Stomach (tissue), 9 donors: ENCODE data around the gene DTYMK. TPM values are rescaled to one million over a fixed set of nuclear protein-coding genes. Genes with fewer than 3 reads are reported as not detected.

Source experiments
- DNase-seq, 2 donors: peaks; one replicate each; pipeline versions ENCODE4 v3.0.0 to v3.0.0-alpha.2; 2013 to 2019
- H3K27ac ChIP-seq, 5 donors: fragments of 200-600 bp in 4 of 5; sonication (generic) in 4 of 5; one replicate each; pipeline ENCODE4 v1.5.1; 2013 to 2019; ENCODE audit warnings: mild to moderate bottlenecking in 1 of 5, moderate library complexity in 1 of 5
- H3K27me3 ChIP-seq, 3 donors: fragments of 200-600 bp; sonication (generic); one replicate each; pipeline ENCODE4 v1.5.1; 2017 to 2019; ENCODE audit warnings: mixed run types in 1 of 3
- H3K36me3 ChIP-seq, 4 donors: fragments of 200-600 bp; sonication (generic); 1 replicate in 3 of 4; 2 replicates in 1 of 4; pipeline ENCODE4 v1.5.1; 2016 to 2019
- H3K4me1 ChIP-seq, 4 donors: fragments of 200-600 bp; sonication (generic); one replicate each; pipeline ENCODE4 v1.5.1; 2016 to 2019
- H3K4me3 ChIP-seq, 4 donors: fragments of 200-600 bp; sonication (generic) in 3 of 4; one replicate each; pipeline ENCODE4 v1.5.1; 2016 to 2019; ENCODE audit warnings: mild to moderate bottlenecking in 1 of 4
- H3K9me3 ChIP-seq, 4 donors: fragments of 200-600 bp; sonication (generic); one replicate each; pipeline ENCODE4 v1.5.1; 2016 to 2019
- EP300 ChIP-seq: sonication (generic); formaldehyde crosslinking; IDR thresholded peaks from one replicate; pipeline ENCODE4 v1.6.1; 2017; ENCODE audit warnings: antibody characterized with exemption
- POLR2A ChIP-seq, 4 donors: fragments of 450-650 bp; IDR thresholded peaks; one replicate each; pipeline ENCODE4 v1.6.1; 2016; ENCODE audit warnings: antibody characterized with exemption in 4 of 4, control low read depth in 2 of 4, mild to moderate bottlenecking in 1 of 4, moderate library complexity in 1 of 4
- POLR2AphosphoS5 ChIP-seq, 3 donors: sonication (generic); formaldehyde crosslinking; IDR thresholded peaks; one replicate each; pipeline ENCODE4 v1.6.1; 2016; ENCODE audit warnings: antibody characterized with exemption in 3 of 3
- WGBS, 5 donors: extraction: QIAGEN DNeasy Blood & Tissue Kit in 3 of 5; methylation state at CpG; one replicate each; pipeline versions ENCODE4 v1.1.5 to v1.1.7; 2013 to 2018; 5-methylcytosine and 5-hydroxymethylcytosine counted together
- intact Hi-C: fragments of 100-400 bp; cut with DNase I; formaldehyde crosslinking; loops from one replicate; pipeline ENCODE4 v1.15.1; 2023; ENCODE audit warnings: low total_unique reads
- polyA plus RNA-seq, 3 donors: library from polyadenylated mRNA; stranded (reverse); fragments of 200-250 nt; gene quantifications; one replicate each; pipeline ENCODE4 v1.2.3, GENCODE V29; 2013
- total RNA-seq, 5 donors: library from RNA; depleted of rRNA; stranded (reverse); fragments of >200 nt; gene quantifications; one replicate each; pipeline versions ENCODE4 v1.1.0 to v1.2.3, GENCODE V29; 2014 to 2016
- TF ChIP-seq, protein P1 (sequence below), 7 experiments: fragments of 450-650 bp in 4 of 7; fragments of 200-600 bp in 3 of 7; sonication (generic) in 3 of 7; IDR thresholded peaks; one replicate each; pipeline ENCODE4 v1.5.1; 2016 to 2019; ENCODE audit warnings: antibody characterized with exemption in 7 of 7, control low read depth in 2 of 7, mild to moderate bottlenecking in 1 of 7
- donor health status: healthy with polysubstance abuse.
- donor health status: Bipolar disorder and iron deficiency.
- donor health status: healthy.

Gene DTYMK
- total and polyA plus RNA-seq, 8 donors = 3.5 to 50.0 (median 21.7) TPM

DNA sequence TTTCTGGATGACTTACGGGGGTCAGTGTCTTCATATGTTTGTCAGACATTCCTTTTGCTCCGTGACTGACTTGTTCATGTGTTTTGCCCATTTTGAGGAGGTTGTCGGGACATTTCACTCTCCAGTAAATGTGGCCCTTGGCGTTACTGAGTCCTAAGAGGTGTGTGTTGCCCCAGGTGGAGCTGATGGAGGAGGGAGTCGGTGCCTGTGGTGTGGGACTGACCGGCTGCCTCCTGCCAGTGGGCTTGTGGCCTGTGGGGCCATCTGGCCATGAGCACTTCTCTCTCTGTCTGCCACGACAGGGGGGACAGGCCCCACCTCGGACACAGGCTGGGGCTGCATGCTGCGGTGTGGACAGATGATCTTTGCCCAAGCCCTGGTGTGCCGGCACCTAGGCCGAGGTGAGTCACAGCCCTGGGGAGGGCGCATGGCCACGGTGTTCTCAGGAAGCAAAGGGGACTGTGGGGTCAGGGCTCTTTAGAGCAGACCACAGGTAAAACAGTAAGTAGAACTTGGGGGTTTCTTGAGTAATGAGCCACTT lies 33.3 kb downstream of the DTYMK start:
- peaks cover 44 to 77% (median 76%) of the 10 kb centered on the region in 4 donors for H3K36me3 ChIP-seq
- H3K9me3 ChIP-seq = no peaks in the 10 kb centered on the region
- H3K4me1 ChIP-seq = peaks cover 0 to 20% (median 7%) of the 10 kb centered on the region in 4 donors
- intact Hi-C loops = no loop called here
- H3K4me3 ChIP-seq = no peak overlapping the region
- no peak for DNase-seq
- 92 to 98% (median 96%) methylated on average over 13 of the region's 13 CpGs for WGBS, 5 donors
- no peaks in the 10 kb centered on the region for H3K27me3 ChIP-seq
- TF ChIP-seq EP300 (no peak), POLR2A (IDR thresholded peaks at IDR 0.05) (no peak), POLR2AphosphoS5 (IDR thresholded peaks at IDR 0.05) (no peak)
- TF ChIP-seq, protein P1, sequence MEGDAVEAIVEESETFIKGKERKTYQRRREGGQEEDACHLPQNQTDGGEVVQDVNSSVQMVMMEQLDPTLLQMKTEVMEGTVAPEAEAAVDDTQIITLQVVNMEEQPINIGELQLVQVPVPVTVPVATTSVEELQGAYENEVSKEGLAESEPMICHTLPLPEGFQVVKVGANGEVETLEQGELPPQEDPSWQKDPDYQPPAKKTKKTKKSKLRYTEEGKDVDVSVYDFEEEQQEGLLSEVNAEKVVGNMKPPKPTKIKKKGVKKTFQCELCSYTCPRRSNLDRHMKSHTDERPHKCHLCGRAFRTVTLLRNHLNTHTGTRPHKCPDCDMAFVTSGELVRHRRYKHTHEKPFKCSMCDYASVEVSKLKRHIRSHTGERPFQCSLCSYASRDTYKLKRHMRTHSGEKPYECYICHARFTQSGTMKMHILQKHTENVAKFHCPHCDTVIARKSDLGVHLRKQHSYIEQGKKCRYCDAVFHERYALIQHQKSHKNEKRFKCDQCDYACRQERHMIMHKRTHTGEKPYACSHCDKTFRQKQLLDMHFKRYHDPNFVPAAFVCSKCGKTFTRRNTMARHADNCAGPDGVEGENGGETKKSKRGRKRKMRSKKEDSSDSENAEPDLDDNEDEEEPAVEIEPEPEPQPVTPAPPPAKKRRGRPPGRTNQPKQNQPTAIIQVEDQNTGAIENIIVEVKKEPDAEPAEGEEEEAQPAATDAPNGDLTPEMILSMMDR (IDR thresholded peaks at IDR 0.05) = no peak
- H3K27ac ChIP-seq = no peak overlapping the region

DNA sequence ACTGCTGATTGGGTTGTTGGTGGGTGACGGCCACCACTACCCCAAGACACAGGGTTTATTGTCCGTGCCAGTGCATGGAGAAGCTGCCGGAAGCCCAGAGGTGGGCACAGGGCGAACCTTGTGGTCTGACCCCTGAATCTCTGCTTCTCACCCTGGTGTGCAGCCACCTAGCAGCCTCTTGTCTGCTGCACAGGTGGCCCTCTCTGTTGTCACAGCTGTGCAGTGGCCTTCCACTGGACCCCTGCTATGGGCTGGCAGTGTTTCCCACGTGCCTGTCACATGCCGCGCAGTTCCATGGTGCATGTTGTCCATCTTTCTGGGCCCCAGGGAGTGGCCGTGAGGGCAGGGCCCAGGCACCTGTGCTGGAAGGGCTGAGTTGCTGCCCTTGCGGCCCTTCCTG lies 33.9 kb downstream of the DTYMK start:
- Histone ChIP-seq H3K36me3 (peaks cover 44 to 72% (median 70%) of the 10 kb centered on the region in 4 donors), H3K27me3 (no peaks in the 10 kb centered on the region), H3K9me3 (no peaks in the 10 kb centered on the region), H3K4me1 (peaks cover 0 to 25% (median 10%) of the 10 kb centered on the region in 4 donors), H3K27ac (no peak overlapping the region), H3K4me3 (no peak overlapping the region)
- no peak for DNase-seq
- TF ChIP-seq, protein P1 (IDR thresholded peaks at IDR 0.05) = no peak
- TF ChIP-seq POLR2AphosphoS5 (IDR thresholded peaks at IDR 0.05) = no peak
- TF ChIP-seq EP300 = no peak
- no peak for TF ChIP-seq POLR2A (IDR thresholded peaks at IDR 0.05)
- intact Hi-C loops = no loop called here
- WGBS, 5 donors = 92 to 98% (median 95%) methylated on average over 8 to 9 of the region's 9 CpGs

DNA sequence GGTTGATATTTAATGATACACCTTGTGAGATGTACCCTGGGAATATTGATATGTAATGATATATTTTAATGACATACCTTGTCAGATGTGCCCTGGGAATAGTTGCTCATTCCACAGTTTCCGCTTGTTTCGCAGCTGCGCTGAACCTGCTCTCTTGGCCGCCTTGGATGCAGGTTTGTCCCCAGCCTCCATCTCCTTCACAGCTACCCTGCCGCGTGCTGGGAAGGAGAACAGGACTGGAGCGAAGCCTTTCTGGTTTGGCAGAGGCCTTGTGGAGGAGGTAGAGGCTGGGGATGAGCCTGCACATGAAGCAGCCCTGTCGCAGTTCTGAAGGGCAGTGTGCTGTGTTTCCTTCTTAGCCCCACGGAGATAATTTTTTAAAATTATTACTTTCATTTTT lies 34.5 kb downstream of the DTYMK start:
- WGBS, 5 donors = 95 to 98% (median 97%) methylated on average over 9 of the region's 9 CpGs
- peaks cover 0 to 29% (median 11%) of the 10 kb centered on the region in 4 donors for H3K4me1 ChIP-seq
- intact Hi-C loops = no loop called here

GRCh38 chr2:241649927-241650326 lies 36.7 kb downstream of the DTYMK start:
- TF ChIP-seq POLR2A (IDR thresholded peaks at IDR 0.05) (no peak), POLR2AphosphoS5 (IDR thresholded peaks at IDR 0.05) (no peak), EP300 (no peak)
- TF ChIP-seq, protein P1 (IDR thresholded peaks at IDR 0.05) = no peak
- peaks cover 4 to 34% (median 18%) of the 10 kb centered on the region in 4 donors for H3K4me1 ChIP-seq
- no peak overlapping the region for H3K4me3 ChIP-seq
- no peaks in the 10 kb centered on the region for H3K27me3 ChIP-seq
- no peak for DNase-seq
- intact Hi-C loops = no loop called here
- 82 to 90% (median 84%) methylated on average over 6 of the region's 6 CpGs for WGBS, 5 donors
- H3K9me3 ChIP-seq = no peaks in the 10 kb centered on the region
- H3K36me3 ChIP-seq = peaks cover 27 to 53% (median 49%) of the 10 kb centered on the region in 4 donors
- H3K27ac ChIP-seq = no peak overlapping the region

More for the DNA sequence above, 34.5 kb downstream of the DTYMK start:
- TF ChIP-seq POLR2AphosphoS5 (IDR thresholded peaks at IDR 0.05) (no peak), EP300 (no peak), POLR2A (IDR thresholded peaks at IDR 0.05) (no peak)
- TF ChIP-seq, protein P1 (IDR thresholded peaks at IDR 0.05) = no peak
- no peaks in the 10 kb centered on the region for H3K27me3 ChIP-seq
- H3K4me3 ChIP-seq = no peak overlapping the region
- H3K27ac ChIP-seq = no peak overlapping the region
- DNase-seq = no peak
- H3K9me3 ChIP-seq = no peaks in the 10 kb centered on the region
- peaks cover 44 to 66% (median 64%) of the 10 kb centered on the region in 4 donors for H3K36me3 ChIP-seq
